HG02885 (cell line): Measurements from ENCODE around the gene JADE2.

Source experiments
- ATAC-seq: cut with Tn5 transposase; IDR thresholded peaks from one replicate; pipeline ENCODE4 v1.9.1; 2021; ENCODE audit warnings: mild to moderate bottlenecking; ENCODE audit not compliant: unreplicated experiment, poor library complexity

The JADE2 gene

GRCh38 chr5:134527156-134527960 lies 1.9 kb downstream of the JADE2 start:
- ATAC-seq, result peak; percentile 52

GRCh38 chr5:134527961-134528424 lies 2.5 kb downstream of the JADE2 start:
- no peak for ATAC-seq

- no peak for ATAC-seq
These were observed 3.1 kb downstream of the JADE2 start for GRCh38 chr5:134528556-134528955.

GRCh38 chr5:134529460-134529859 lies 4.0 kb downstream of the JADE2 start:
- ATAC-seq, result no peak

- no peak for ATAC-seq
These were observed 5.0 kb downstream of the JADE2 start for GRCh38 chr5:134530301-134531077.

GRCh38 chr5:134533115-134533815 lies 7.8 kb downstream of the JADE2 start:
- no peak for ATAC-seq

- ATAC-seq, result no peak
These were observed 8.7 kb downstream of the JADE2 start for GRCh38 chr5:134534058-134534725.

GRCh38 chr5:134534726-134535110 lies 9.2 kb downstream of the JADE2 start:
- no peak for ATAC-seq

GRCh38 chr5:134536876-134537275 lies 11.4 kb downstream of the JADE2 start:
- no peak for ATAC-seq

- no peak for ATAC-seq
These were observed 11.8 kb downstream of the JADE2 start for GRCh38 chr5:134537297-134537696.

- ATAC-seq, result no peak
These were observed 12.8 kb downstream of the JADE2 start for GRCh38 chr5:134538296-134538695.

GRCh38 chr5:134539732-134540131 lies 14.3 kb downstream of the JADE2 start:
- no peak for ATAC-seq

GRCh38 chr5:134540747-134541733 lies 15.6 kb downstream of the JADE2 start:
- no peak for ATAC-seq

- no peak for ATAC-seq
These were observed 16.4 kb downstream of the JADE2 start for GRCh38 chr5:134541736-134542376.

GRCh38 chr5:134543820-134544614 lies 18.5 kb downstream of the JADE2 start:
- ATAC-seq, result peak; percentile 68

- ATAC-seq, result no peak
These were observed 19.8 kb downstream of the JADE2 start for GRCh38 chr5:134545070-134545868.

GRCh38 chr5:134547066-134547465 lies 21.6 kb downstream of the JADE2 start:
- ATAC-seq, result no peak
